HG02571 (cell line): ENCODE results near the gene MBD2.

ENCODE experiments used
- ATAC-seq: cut with Tn5 transposase; IDR thresholded peaks from one replicate; pipeline ENCODE4 v1.9.1; 2021; ENCODE audit warnings: mild to moderate bottlenecking, moderate library complexity; ENCODE audit not compliant: unreplicated experiment

Gene MBD2

DNA sequence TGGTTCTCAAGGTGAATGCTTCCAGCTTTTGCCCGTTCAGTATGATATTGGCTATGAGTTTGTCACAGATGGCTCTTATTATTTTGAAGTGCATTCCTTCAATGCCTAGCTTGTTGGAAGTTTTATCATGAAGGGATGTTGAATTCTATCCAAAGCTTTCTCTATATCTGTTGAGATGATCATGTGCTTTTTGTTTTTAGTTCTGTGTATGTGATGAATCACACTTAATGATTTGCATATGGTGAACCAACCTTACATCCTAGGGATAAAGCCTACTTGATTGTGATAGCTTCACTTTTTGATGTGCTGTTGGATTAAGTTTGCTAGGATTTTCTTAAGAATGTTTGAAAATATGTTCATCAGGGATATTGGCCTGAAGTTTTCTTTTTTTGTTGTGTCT is 112.1 kb downstream of the MBD2 start:
- ATAC-seq = no peak

- no peak for ATAC-seq
These were observed 115.3 kb downstream of the MBD2 start for GRCh38 chr18:54109131-54109683.

DNA sequence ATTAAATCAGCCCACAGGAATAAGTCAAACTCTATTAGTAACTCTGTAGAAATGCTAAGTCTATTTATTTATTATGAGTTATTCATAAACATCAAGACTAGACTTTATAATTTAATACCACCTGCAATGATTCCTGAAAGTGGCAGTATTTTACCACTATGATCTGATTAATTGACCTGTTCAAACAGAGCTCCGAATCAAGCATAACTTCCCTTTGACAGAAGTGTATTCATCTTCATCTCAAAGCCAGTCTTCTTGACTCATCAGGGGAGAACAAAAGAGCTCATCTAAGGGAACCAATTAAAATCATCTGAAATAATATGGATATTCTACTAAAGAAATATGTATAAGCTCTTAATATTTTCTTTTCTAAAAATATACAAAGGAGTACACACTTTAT is 122.3 kb downstream of the MBD2 start:
- ATAC-seq = no peak
